Measurements from ENCODE around the gene NINJ1. TPM values are rescaled to one million over a fixed set of nuclear protein-coding genes. Genes with fewer than 3 reads are reported as not detected.

The NINJ1 gene
- total and polyA plus RNA-seq, 2 donors (not counting 3 experiments of a cell fraction or from before 2014, with no cell fraction given), result 31.5 to 57.7 TPM

DNA sequence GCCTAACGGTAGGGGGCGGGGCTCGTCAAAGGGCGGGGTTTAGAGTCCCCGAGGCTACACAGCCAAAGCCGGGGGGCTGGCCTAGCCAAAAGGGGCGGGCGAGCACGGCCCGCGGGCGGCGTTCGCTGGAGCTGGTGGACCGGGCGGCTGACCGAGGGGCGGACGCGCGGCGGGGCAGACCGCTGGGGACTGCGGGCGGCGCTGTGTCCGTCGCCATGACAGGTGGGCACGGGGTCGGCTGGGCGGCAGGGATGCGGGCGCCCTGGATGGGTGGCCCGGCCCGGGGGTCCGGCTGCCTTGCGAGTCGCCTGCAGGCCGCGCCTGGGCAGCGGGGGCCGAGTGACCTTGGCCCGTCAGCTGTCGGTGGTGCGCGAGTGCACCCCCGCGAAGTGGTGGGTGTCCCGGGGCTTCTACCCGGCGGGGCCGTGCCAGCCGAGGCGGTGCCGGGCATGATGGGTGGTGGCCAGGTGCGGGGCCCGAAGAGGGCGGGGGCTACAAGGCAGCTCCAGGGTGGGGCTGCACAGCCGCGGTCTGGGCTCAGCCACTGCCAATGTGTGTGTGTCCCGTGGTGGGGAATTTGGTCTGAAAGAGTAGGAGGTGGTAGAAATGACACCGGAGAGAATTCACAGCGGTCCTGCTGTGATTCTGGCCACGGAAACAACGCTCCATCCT, 37.8 kb downstream of the NINJ1 start, which contains the start of gene CARD19:
Gene CARD19, plus strand, starts transcription at position 87 of the 672 bp plus-strand sequence. Its CDS starts 129 bp downstream, at position 216.
- dilution Hi-C loops (cut with MboI; ENCODE audit: extremely low pct_ligation_motif_present, low sequenced_read_pairs), result no loop called here
- Histone ChIP-seq H3K79me2 (ENCODE audit: control insufficient read depth, insufficient read depth, low read length) (peaks cover 42% of the 10 kb centered on the region), H2AFZ (ENCODE audit: low read depth, low read length) (peak within 1 kb of the TSS; percentile 65), H3K27ac (ENCODE audit: insufficient read depth, low read depth, low read length) (peak within 1 kb of the TSS; percentile 69), H3K4me1 (ENCODE audit: control insufficient read depth, extremely low read depth, insufficient read depth, low read length) (peaks cover 34% of the 10 kb centered on the region), H3K9ac (replicated peaks; ENCODE audit: extremely low read depth, insufficient read depth, low read length) (peak within 1 kb of the TSS; percentile 67), H3K36me3 (ENCODE audit: control insufficient read depth in 2 of 2, extremely low read depth in 1 of 2, insufficient read depth in 2 of 2, low read length in 2 of 2) (no peaks in the 10 kb centered on the region), H4K20me1 (replicated peaks; ENCODE audit: control insufficient read depth, extremely low read depth, insufficient read depth, low read length) (no peaks in the 10 kb centered on the region), H3K4me2 (ENCODE audit: insufficient read depth, low read length) (peak within 1 kb of the TSS; percentile 83), H3K27me3 (ENCODE audit: control insufficient read depth in 2 of 2, insufficient read depth in 2 of 2, low read length in 2 of 2) (no peaks in the 10 kb centered on the region), H3K9me3 (replicated peaks; ENCODE audit: control insufficient read depth, insufficient read depth, low read length) (no peaks in the 10 kb centered on the region), H3K9me1 (replicated peaks; ENCODE audit: control insufficient read depth, extremely low read depth, insufficient read depth, low read length) (no peaks in the 10 kb centered on the region), H3K4me3 (replicated peaks in 1 of 3; ENCODE audit: insufficient read depth in 1 of 3, low read depth in 1 of 3, low read length in 3 of 3) (peak within 1 kb of the TSS; percentile 82 to 91 (median 83))
- BruUV-seq (replicated peaks), result no TSS peak
- FAIRE-seq (no peak), DNase-seq (ENCODE audit: low read depth, low spot score) (no peak)
- TF ChIP-seq CTCF (IDR thresholded peaks at IDR 0.05; ENCODE audit: extremely low read depth in 1 of 2, insufficient read depth in 1 of 2, low read depth in 1 of 2, low read length in 2 of 2) (no peak), FOS (IDR thresholded peaks at IDR 0.05; ENCODE audit: borderline replicate concordance, insufficient read depth, low read length) (no peak), MYC (IDR thresholded peaks at IDR 0.05; ENCODE audit: low read depth, low read length) (no peak), EZH2 (IDR thresholded peaks at IDR 0.05; ENCODE audit: borderline replicate concordance, low read depth, low read length, severe bottlenecking) (no peak), POLR2A (IDR thresholded peaks at IDR 0.05; ENCODE audit: low read depth, low read length) (peak; percentile 70), POLR2AphosphoS5 (IDR thresholded peaks at IDR 0.05; ENCODE audit: insufficient read depth, low read depth, low read length) (peak; percentile 77), JUN (IDR thresholded peaks at IDR 0.05; ENCODE audit: borderline replicate concordance, insufficient read depth, insufficient read length, low read depth) (no peak), GATA2 (IDR thresholded peaks at IDR 0.05; ENCODE audit: insufficient read depth, insufficient read length, low read depth, low read length) (no peak)
- TF ChIP-seq, protein P1, sequence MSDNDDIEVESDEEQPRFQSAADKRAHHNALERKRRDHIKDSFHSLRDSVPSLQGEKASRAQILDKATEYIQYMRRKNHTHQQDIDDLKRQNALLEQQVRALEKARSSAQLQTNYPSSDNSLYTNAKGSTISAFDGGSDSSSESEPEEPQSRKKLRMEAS (IDR thresholded peaks at IDR 0.05; ENCODE audit: insufficient read depth, insufficient read length), result no peak
- intact Hi-C loops (cut with micrococcal nuclease), result loop anchor here (1.0 to 10.0 kb wide), 4 partner anchors 218 to 1069 kb away; partner anchors contain the start of genes IPPK and ZNF484
- ChIA-PET POLR2A (interaction anchor here (1.0 to 1.7 kb wide), 5 partner anchors 33 to 426 kb away, joined by 3 to 8 read pairs (median 4); partner anchors contain the start of genes FAM120AOS, IPPK and NINJ1), CTCF (interaction anchor here (0.9 to 2.0 kb wide), 7 partner anchors 13 to 470 kb away, joined by 3 to 13 read pairs (median 5); no protein-coding TSS in a partner anchor)
